SK-N-SH (cell line): Measurements from ENCODE around the gene CYP8B1. TPM values are rescaled to one million over a fixed set of nuclear protein-coding genes. Genes with fewer than 3 reads are reported as not detected.

ENCODE experiments used
- CTCF ChIA-PET: fragments of 300-600, 350-600 bp; formaldehyde crosslinking; extraction: SDS; loops from one replicate; lab custom pipeline; 2021; lab: Yijun Ruan, JAX
- POLR2A ChIA-PET: fragments of 350-600 bp; sonication (Branson Sonifier 250); formaldehyde crosslinking; extraction: SDS; loops from one replicate; lab custom pipeline; 2020; ENCODE audit warnings: antibody characterized with exemption, inconsistent platforms; lab: Yijun Ruan, JAX
- DNase-seq: peaks from one replicate; pipeline ENCODE4 v3.0.0; 2012
- H2AFZ ChIP-seq: fragments of 200-600 bp; sonication (generic); 2 replicates; pipeline ENCODE4 v1.8.1; 2016; ENCODE audit warnings: antibody characterized with exemption, mild to moderate bottlenecking, low read depth
- H3F3A ChIP-seq: fragments of 200-600 bp; sonication (generic); replicated peaks from 2 replicates; pipeline ENCODE3; 2016; ENCODE audit warnings: antibody characterized with exemption, mild to moderate bottlenecking; ENCODE audit not compliant: insufficient read depth
- H3K27ac ChIP-seq, 2 experiments: fragments of 200-500 bp in 1 of 2; fragments of 200-600 bp in 1 of 2; sonication (Bioruptor generic) in 1 of 2; sonication (generic), shearing (Covaris generic) in 1 of 2; 2 replicates each; pipeline versions ENCODE4 v1.5.1 to v1.6.1; 2014 to 2016; ENCODE audit warnings: low read depth in 2 of 2, inconsistent platforms in 1 of 2, low read length in 1 of 2, mild to moderate bottlenecking in 1 of 2, mixed read lengths in 1 of 2
- H3K27me3 ChIP-seq: fragments of 200-600 bp; sonication (generic), shearing (Covaris generic); 2 replicates; pipeline ENCODE4 v1.6.1; 2016; ENCODE audit warnings: mixed run types; ENCODE audit not compliant: insufficient read depth
- H3K36me3 ChIP-seq, 2 experiments: fragments of 200-500 bp in 1 of 2; fragments of 200-600 bp in 1 of 2; sonication (Bioruptor generic) in 1 of 2; sonication (generic) in 1 of 2; replicated peaks in 1 of 2; 2 replicates each; pipeline versions ENCODE3 to v1.5.1; 2014 to 2016; ENCODE audit warnings: low read length in 1 of 2, mild to moderate bottlenecking in 1 of 2; ENCODE audit not compliant: insufficient read depth in 2 of 2, control insufficient read depth in 1 of 2
- H3K4me1 ChIP-seq, 2 experiments: fragments of 200-500 bp in 1 of 2; fragments of 200-600 bp in 1 of 2; sonication (Bioruptor generic) in 1 of 2; sonication (generic), shearing (Covaris generic) in 1 of 2; 2 replicates each; pipeline versions ENCODE4 v1.5.1 to v1.6.1; 2014 to 2016; ENCODE audit warnings: low read depth in 1 of 2, low read length in 1 of 2, mixed run types in 1 of 2; ENCODE audit not compliant: insufficient read depth in 2 of 2, control insufficient read depth in 1 of 2
- H3K4me2 ChIP-seq: fragments of 200-600 bp; sonication (generic), shearing (Covaris generic); 2 replicates; pipeline ENCODE4 v1.6.1; 2017; ENCODE audit warnings: mixed run types
- H3K4me3 ChIP-seq, 2 experiments: fragments of 200-500 bp in 1 of 2; fragments of 200-600 bp in 1 of 2; sonication (Bioruptor generic) in 1 of 2; sonication (generic), shearing (Covaris generic) in 1 of 2; 2 replicates each; pipeline versions ENCODE4 v1.5.1 to v1.8.1; 2014 to 2016; ENCODE audit warnings: low read depth in 2 of 2, inconsistent platforms in 1 of 2, low read length in 1 of 2, mild to moderate bottlenecking in 1 of 2, mixed read lengths in 1 of 2, moderate library complexity in 1 of 2
- H3K79me2 ChIP-seq: fragments of 200-600 bp; sonication (generic); 2 replicates; pipeline ENCODE4 v1.8.1; 2017; ENCODE audit warnings: mild to moderate bottlenecking; ENCODE audit not compliant: insufficient read depth
- H3K9ac ChIP-seq: fragments of 200-600 bp; sonication (generic); 2 replicates; pipeline ENCODE4 v1.6.1; 2017; ENCODE audit warnings: mixed run types
- H3K9me2 ChIP-seq: fragments of 200-600 bp; sonication (generic); 2 replicates; pipeline ENCODE4 v1.6.1; 2017; ENCODE audit warnings: mixed run types
- H3K9me3 ChIP-seq: fragments of 200-600 bp; sonication (generic); 2 replicates; pipeline ENCODE4 v1.6.1; 2017; ENCODE audit warnings: mixed run types, mild to moderate bottlenecking, moderate library complexity
- H4K20me1 ChIP-seq: fragments of 200-600 bp; sonication (generic); 2 replicates; pipeline ENCODE4 v1.6.1; 2017; ENCODE audit warnings: mild to moderate bottlenecking, mixed run types; ENCODE audit not compliant: insufficient read depth
- FOXM1 ChIP-seq: IDR thresholded peaks from 2 replicates; pipeline ENCODE4 v1.4.0; 2012; ENCODE audit warnings: low read depth, mild to moderate bottlenecking
- RAD21 ChIP-seq: IDR thresholded peaks from 2 replicates; pipeline ENCODE4 v1.6.1; 2012; ENCODE audit warnings: mild to moderate bottlenecking, low read length
- RCOR1 ChIP-seq: fragments of 150-350 bp; IDR thresholded peaks from 2 replicates; pipeline ENCODE4 v1.6.1; 2017; ENCODE audit warnings: antibody characterized with exemption, low read length
- RFX5 ChIP-seq: IDR thresholded peaks from 2 replicates; pipeline ENCODE4 v1.6.1; 2012; ENCODE audit warnings: mild to moderate bottlenecking, improper control_type of control experiment, low read length
- SIN3A ChIP-seq: IDR thresholded peaks from 2 replicates; pipeline ENCODE4 v1.6.1; 2012; ENCODE audit warnings: low read depth, mild to moderate bottlenecking, low read length, moderate library complexity, borderline replicate concordance
- SMC3 ChIP-seq: IDR thresholded peaks from 2 replicates; pipeline ENCODE4 v1.6.1; 2012; ENCODE audit warnings: low read depth, low read length, improper control_type of control experiment
- TAF1 ChIP-seq: IDR thresholded peaks from 2 replicates; pipeline ENCODE4 v1.6.1; 2012; ENCODE audit warnings: low read depth, mild to moderate bottlenecking, low read length, moderate library complexity, borderline replicate concordance
- TCF12 ChIP-seq: IDR thresholded peaks from 2 replicates; pipeline ENCODE4 v1.4.0; 2012
- WGBS: methylation state at CpG from one replicate; pipeline ENCODE4 v1.1.6; 2017; ENCODE audit warnings: low lambda C conversion rate; 5-methylcytosine and 5-hydroxymethylcytosine counted together
- polyA plus RNA-seq, 3 experiments: library from polyadenylated mRNA; depleted of rRNA; stranded (reverse); fragments of >200 nt; gene quantifications; 2 replicates each; pipeline ENCODE4 v1.2.3, GENCODE V29; 2012
- TF ChIP-seq, protein P1 (sequence below): fragments of 150-350 bp; IDR thresholded peaks from 2 replicates; pipeline ENCODE4 v1.6.1; 2016; ENCODE audit warnings: mild to moderate bottlenecking, low read depth, low read length
- TF ChIP-seq, protein P2 (sequence below): fragments of 200-600 bp; sonication (generic); IDR thresholded peaks from 2 replicates; pipeline ENCODE4 v1.6.1; 2017; ENCODE audit warnings: antibody characterized with exemption, mild to moderate bottlenecking, moderate library complexity
- TF ChIP-seq, protein P3 (sequence below): IDR thresholded peaks from 2 replicates; pipeline ENCODE4 v1.4.0; 2012; ENCODE audit warnings: low read depth

The CYP8B1 gene
- polyA plus RNA-seq, 1 of the 3 experiments (the other 2 are of a cell fraction), result not detected

DNA sequence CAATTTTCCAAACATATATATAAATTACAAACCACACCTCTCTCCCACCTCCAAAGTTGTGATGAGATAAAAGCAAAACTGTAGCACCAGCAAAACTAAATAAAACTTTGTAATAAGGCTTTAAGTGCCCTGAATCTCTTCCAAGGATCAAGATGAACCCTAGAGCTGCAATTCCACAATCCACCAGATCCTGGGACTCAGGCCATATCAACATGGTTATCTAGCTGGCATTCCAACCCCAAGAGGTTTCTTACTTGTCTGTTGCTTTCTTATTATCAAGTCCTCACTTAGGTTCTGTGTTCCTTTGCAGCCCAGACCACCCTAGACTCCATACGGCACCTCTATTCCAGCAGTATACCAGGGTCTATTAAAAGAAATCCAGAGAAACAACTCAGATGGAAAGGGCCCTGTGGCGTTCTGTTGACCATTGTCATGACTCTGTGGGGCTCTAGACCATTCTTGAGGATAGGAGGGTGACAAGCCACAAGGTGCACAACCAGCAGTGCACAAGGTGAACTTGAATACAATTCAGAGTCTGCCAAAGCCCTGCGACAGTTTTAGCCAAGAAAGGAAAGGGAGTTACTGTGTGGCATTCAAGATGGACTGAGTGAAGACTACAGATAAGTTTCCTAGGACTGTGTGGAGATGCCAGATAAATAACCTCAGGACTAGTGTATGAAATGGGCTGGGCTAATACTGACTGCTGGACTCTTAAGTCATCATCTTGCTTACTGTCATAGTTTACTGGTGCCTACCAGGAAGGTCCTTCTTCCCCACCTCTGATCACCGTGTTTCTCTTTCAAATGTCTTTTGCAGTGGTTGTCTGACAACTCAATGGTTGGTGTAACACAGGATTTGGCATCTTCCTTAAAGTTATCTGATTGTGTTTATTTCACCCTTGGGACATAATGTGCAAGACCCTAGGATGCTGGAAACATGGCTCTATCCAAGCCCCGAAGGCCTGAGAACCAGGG lies 39.2 kb downstream of the CYP8B1 start (continued):
- TF ChIP-seq, protein P1, sequence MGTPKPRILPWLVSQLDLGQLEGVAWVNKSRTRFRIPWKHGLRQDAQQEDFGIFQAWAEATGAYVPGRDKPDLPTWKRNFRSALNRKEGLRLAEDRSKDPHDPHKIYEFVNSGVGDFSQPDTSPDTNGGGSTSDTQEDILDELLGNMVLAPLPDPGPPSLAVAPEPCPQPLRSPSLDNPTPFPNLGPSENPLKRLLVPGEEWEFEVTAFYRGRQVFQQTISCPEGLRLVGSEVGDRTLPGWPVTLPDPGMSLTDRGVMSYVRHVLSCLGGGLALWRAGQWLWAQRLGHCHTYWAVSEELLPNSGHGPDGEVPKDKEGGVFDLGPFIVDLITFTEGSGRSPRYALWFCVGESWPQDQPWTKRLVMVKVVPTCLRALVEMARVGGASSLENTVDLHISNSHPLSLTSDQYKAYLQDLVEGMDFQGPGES, result no peak
- TF ChIP-seq RAD21 (no peak), RCOR1 (no peak), TAF1 (no peak), TCF12 (no peak)

DNA sequence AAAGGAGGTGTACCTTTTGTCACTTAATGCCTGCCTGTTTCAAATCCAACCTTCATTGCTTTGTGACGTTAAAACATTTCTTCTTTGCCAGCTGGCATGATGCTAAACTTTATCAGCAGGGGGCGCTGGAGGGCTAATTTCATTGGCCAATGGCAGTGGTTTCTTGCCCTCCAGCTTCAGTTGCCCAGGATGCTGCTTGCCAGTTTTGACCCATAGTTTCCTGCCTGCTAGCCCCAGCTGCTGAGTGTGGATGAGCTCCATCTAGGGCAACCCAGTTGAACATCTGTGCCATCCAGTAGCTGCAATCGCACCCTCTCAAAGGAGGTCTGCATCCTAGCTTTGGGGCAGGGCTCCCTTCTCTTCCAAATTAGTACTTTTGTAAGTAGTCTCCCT lies 44.4 kb downstream of the CYP8B1 start:
- Histone ChIP-seq H3K9ac (no peak overlapping the region), H3F3A (no peaks in the 10 kb centered on the region), H3K36me3 (no peaks in the 10 kb centered on the region), H2AFZ (0 out of 2 replicates have a peak overlapping the region, but pooled peaks have one; percentile 9), H3K4me3 (peak overlapping the region in 1 of 2 experiments; percentile 28; a peak in 1 of 4 replicates), H3K9me3 (no peaks in the 10 kb centered on the region), H3K4me2 (no peak overlapping the region), H3K27me3 (no peaks in the 10 kb centered on the region; the same call in 1 of the 2 replicates), H3K79me2 (no peaks in the 10 kb centered on the region), H3K9me2 (no peaks in the 10 kb centered on the region), H3K27ac (no peak overlapping the region), H4K20me1 (no peaks in the 10 kb centered on the region), H3K4me1 (peaks cover 0 to 3% of the 10 kb centered on the region in 2 experiments; a peak in 2 of 4 replicates)
- TF ChIP-seq, protein P2, sequence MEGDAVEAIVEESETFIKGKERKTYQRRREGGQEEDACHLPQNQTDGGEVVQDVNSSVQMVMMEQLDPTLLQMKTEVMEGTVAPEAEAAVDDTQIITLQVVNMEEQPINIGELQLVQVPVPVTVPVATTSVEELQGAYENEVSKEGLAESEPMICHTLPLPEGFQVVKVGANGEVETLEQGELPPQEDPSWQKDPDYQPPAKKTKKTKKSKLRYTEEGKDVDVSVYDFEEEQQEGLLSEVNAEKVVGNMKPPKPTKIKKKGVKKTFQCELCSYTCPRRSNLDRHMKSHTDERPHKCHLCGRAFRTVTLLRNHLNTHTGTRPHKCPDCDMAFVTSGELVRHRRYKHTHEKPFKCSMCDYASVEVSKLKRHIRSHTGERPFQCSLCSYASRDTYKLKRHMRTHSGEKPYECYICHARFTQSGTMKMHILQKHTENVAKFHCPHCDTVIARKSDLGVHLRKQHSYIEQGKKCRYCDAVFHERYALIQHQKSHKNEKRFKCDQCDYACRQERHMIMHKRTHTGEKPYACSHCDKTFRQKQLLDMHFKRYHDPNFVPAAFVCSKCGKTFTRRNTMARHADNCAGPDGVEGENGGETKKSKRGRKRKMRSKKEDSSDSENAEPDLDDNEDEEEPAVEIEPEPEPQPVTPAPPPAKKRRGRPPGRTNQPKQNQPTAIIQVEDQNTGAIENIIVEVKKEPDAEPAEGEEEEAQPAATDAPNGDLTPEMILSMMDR, result peak; percentile 80
- no peak for TF ChIP-seq SIN3A
- TF ChIP-seq, protein P3, sequence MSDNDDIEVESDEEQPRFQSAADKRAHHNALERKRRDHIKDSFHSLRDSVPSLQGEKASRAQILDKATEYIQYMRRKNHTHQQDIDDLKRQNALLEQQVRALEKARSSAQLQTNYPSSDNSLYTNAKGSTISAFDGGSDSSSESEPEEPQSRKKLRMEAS, result no peak
- peak; percentile 75 for TF ChIP-seq RAD21
- peak; percentile 66 for TF ChIP-seq SMC3
- TF ChIP-seq RFX5, result 0 out of 2 replicates have a peak, but pooled peaks have one; percentile 11
- TF ChIP-seq FOXM1, result no peak
- ChIA-PET POLR2A (no interaction called here), CTCF (interaction anchor here (0.6 to 3.6 kb wide), 30 partner anchors 9 to 664 kb away, joined by 3 to 63 read pairs (median 7); partner anchors contain the start of genes CYP8B1 and ZBTB47)
- DNase-seq, result peak; percentile 57
- 5% methylated on average over 3 of the region's 3 CpGs for WGBS
